OCI-M2 (cell line): ENCODE measurements around the gene ICAM2.

ENCODE experiments used
- DNase-seq: peaks from one replicate; lab custom pipeline; 2025; ENCODE audit not compliant: unreplicated experiment; lab: John Stamatoyannopoulos, UW

The ICAM2 gene

GRCh38 chr17:63978272-63979200 lies 41.9 kb downstream of the ICAM2 start:
- no peak for DNase-seq

GRCh38 chr17:63976702-63977101 lies 43.7 kb downstream of the ICAM2 start:
- no peak for DNase-seq

GRCh38 chr17:63975541-63976092 lies 44.8 kb downstream of the ICAM2 start:
- no peak for DNase-seq

- no peak for DNase-seq
Measured at GRCh38 chr17:63974594-63975192, 45.7 kb downstream of the ICAM2 start.

GRCh38 chr17:63973930-63974593 lies 46.4 kb downstream of the ICAM2 start:
- DNase-seq, result no peak

GRCh38 chr17:63973247-63973646 lies 47.2 kb downstream of the ICAM2 start:
- DNase-seq, result no peak

- no peak for DNase-seq
Measured at GRCh38 chr17:63972796-63973195, 47.6 kb downstream of the ICAM2 start, which contains the start of gene SCN4A. Gene SCN4A, minus strand, starts transcription at chr17:63972918. Its CDS starts 77 bp downstream, at chr17:63972841.

- DNase-seq, result no peak
Measured at GRCh38 chr17:63969278-63969677, 51.2 kb downstream of the ICAM2 start.

GRCh38 chr17:63967953-63968352 lies 52.5 kb downstream of the ICAM2 start:
- DNase-seq, result no peak

GRCh38 chr17:63966646-63967264 lies 53.7 kb downstream of the ICAM2 start:
- DNase-seq, result no peak

- DNase-seq, result no peak
Measured at GRCh38 chr17:63963123-63963522, 57.3 kb downstream of the ICAM2 start.

GRCh38 chr17:63962298-63962744 lies 58.1 kb downstream of the ICAM2 start:
- DNase-seq, result no peak

GRCh38 chr17:63961355-63962212 lies 58.8 kb downstream of the ICAM2 start:
- no peak for DNase-seq

GRCh38 chr17:63960430-63960829 lies 60.0 kb downstream of the ICAM2 start:
- no peak for DNase-seq

- DNase-seq, result no peak
Measured at GRCh38 chr17:63960006-63960405, 60.4 kb downstream of the ICAM2 start.

GRCh38 chr17:63956296-63956920 lies 64.0 kb downstream of the ICAM2 start:
- no peak for DNase-seq

GRCh38 chr17:63955791-63956190 lies 64.6 kb downstream of the ICAM2 start:
- DNase-seq, result no peak

GRCh38 chr17:63955232-63955631 lies 65.2 kb downstream of the ICAM2 start:
- no peak for DNase-seq

GRCh38 chr17:63954402-63955063 lies 65.9 kb downstream of the ICAM2 start:
- DNase-seq, result no peak
